Gastroesophageal sphincter (tissue), 3 donors: ENCODE data around the gene C1orf74.

ENCODE experiments used
- CTCF ChIP-seq, 4 experiments: fragments of 200-600 bp in 2 of 4; fragments of 450-650 bp in 2 of 4; sonication (generic) in 1 of 4; IDR thresholded peaks; one replicate each; pipeline ENCODE4 v1.5.1; 2017 to 2019; ENCODE audit warnings: antibody characterized with exemption in 4 of 4, mild to moderate bottlenecking in 2 of 4, moderate library complexity in 2 of 4
- EP300 ChIP-seq: sonication (generic); formaldehyde crosslinking; IDR thresholded peaks from one replicate; pipeline ENCODE4 v1.6.1; 2017; ENCODE audit warnings: antibody characterized with exemption, mild to moderate bottlenecking
- POLR2A ChIP-seq, 2 donors: fragments of 450-650 bp; IDR thresholded peaks; one replicate each; pipeline ENCODE4 v1.6.1; 2017; ENCODE audit warnings: antibody characterized with exemption in 2 of 2, mild to moderate bottlenecking in 2 of 2, moderate library complexity in 1 of 2
- POLR2AphosphoS5 ChIP-seq: sonication (generic); formaldehyde crosslinking; IDR thresholded peaks from one replicate; pipeline ENCODE4 v1.6.1; 2017; ENCODE audit warnings: antibody characterized with exemption

- no peak for TF ChIP-seq POLR2A (IDR thresholded peaks at IDR 0.05)
- TF ChIP-seq CTCF (IDR thresholded peaks at IDR 0.05) = no peak
- no peak for TF ChIP-seq POLR2AphosphoS5
- no peak for TF ChIP-seq EP300
Measured at GRCh38 chr1:209756615-209757445, 27.5 kb downstream of the C1orf74 start.
